Hepatic stellate cell (primary cell): Measurements from ENCODE around the gene GRIA3.

Experiments
- DNase-seq: peaks from one replicate; pipeline ENCODE4 v3.0.0; 2011; ENCODE audit warnings: low spot score

The GRIA3 gene

DNA sequence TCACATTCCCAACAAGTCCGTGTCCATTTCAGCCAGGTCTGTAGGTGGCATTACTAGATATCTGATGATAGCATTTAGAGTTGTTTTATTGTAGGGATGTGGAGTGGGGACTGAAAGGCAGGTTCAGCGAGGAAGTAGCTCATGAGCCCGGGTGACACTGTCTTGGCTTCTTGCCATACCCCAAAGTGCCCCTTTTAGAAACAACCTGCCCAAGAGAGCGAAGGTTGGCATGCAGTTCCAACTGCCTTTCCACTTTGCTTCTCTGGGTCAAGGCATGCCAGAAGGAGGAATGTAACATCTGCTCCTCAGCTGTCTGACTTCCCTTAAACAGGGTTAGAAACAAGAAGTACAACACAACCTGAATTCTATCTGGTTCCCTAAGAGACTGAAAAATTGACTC, 9.0 kb downstream of the GRIA3 start:
- no peak for DNase-seq

DNA sequence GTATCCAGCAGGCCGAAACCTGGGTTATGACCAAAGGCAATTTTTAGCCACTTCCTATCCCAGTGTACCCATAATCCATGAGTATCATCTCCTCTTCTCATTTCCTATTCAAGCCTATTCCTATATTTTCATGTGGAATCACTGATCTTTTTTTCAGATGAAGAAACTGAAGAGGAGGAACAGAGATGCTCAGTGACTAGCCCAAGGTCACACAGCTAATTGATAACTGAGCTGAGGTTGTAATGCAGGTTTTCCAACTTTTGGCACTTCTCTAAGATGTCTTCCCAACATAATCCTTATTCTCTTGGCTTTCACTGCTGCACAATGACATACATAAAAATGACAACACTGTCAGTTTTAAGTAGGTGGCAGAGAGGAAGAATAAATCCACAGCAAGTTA, 15.3 kb downstream of the GRIA3 start:
- no peak for DNase-seq

DNA sequence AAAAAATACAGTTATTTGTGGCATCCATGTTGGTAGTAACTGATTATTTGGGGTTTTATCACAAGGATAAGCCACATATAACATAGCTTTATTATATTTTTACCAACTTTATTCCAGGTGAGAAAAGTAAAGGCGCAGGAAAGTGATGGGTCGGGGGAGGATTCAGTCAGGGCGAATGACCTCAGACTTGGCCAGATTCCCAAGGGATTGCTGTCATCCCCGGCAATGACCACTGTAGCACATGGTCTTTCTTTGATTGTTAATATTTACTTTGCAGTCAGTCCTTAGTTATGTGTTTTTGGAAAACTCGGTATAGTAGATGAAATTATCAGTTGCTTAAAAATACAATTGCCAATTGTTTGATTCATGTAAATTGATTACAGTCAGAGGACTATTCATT, 17.6 kb downstream of the GRIA3 start:
- DNase-seq: no peak

DNA sequence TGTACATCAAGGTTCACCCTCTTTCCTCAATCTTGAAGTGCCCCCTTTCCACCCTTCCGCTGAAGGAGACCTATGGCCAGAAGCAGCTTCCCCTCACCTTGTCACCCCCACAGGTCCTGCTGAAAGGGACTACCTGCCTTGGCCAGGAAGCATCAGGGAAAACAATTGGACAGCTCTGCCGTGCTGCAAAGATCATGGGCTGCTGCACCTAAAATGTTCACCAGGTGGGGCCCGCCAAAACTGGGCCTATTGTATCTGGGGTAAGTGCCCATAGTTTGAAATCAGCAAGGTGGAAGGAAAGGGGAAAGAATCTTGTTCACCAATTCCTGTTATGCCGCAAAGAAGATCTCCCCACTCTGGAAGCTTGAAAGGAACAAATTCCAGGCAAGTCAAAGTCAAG, 18.4 kb downstream of the GRIA3 start:
- DNase-seq: no peak

DNA sequence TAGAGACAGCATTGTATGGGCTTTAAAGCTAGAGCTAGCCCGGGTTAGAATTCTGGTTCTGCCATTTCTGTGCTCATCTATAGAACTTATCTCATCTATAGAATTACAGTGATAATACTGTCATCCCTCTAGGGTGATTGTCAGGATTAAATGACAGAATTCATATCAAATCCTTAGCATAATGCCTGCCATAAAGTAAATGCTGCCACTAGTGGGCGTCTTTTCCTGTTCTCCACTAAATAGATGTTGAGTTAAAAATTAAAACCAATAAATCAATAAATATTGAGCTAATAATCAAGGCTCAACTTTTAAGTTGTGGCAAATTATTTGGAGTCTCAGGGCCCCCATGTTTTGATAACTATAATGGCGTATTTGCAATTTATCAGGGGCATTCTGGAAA, 19.7 kb downstream of the GRIA3 start:
- DNase-seq: no peak

DNA sequence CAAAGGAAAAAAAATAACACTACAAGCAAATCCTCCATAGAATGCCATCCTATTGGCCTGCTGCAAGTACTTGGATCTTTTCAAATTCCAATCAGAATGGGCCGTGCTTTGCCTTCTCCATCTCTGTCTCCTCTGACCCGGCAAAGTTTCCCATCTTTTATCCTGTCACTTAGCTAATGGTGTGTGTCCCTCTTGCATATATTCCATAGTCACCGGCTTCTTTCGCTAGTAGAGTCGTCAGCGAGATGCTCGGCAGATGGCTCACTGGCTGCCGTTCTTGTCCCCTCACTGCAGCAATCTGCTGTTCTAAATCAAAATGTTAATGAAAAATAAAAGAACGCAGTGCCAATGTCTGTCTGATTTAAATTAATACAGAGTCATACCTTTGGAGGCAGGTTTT, 22.1 kb downstream of the GRIA3 start:
- DNase-seq: no peak

DNA sequence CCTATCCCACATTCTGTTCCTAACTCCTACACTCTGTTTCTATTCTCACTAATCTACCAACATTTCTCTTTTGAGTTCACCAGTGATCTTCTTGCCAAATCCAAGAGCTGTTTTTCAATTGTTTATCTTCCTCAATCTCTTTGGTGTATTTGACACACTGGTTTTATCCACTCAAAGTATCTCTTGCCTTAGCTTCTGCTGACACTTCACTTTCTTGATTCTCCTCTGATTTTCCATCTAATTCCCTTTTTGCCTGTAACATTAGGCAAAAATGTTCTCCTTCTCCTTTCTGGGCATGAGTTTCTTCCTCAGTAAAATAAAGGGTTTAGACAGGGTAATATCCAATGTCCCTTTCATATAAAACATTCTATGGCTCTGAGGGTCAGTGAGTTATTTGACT, 26.2 kb downstream of the GRIA3 start:
- no peak for DNase-seq

DNA sequence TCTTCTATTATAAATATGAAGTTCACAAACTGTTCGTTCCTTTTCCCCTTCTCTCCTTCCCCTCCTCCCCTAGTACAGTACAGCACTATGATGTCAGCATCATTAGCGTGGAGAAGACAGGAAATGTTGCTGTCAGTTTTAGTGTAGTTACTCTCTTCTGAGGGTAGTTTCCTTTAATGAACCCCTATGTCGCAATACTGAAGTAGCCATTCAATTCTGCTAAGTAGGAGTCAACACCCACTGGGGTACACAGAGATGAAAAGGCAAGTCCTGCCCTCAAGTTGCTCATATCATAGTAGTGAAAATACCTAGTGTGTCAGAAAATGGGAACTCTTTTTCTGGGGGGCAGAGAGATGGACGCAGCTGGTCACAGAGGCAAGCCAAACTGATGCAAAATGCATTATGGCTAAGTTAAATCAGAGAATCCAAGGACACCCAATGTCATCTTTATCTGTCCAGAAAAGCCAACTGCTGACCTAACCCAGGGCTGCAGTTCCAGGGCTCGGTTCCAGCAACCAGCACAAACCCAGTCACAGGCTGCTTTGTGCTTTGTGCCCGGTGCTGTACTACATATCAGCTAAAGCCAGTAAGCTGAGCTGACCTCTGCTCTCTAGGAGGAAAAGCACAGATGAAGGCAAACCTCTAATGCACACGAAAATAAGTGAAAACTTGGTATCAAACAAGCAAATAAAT, 31.5 kb downstream of the GRIA3 start:
- DNase-seq: no peak

DNA sequence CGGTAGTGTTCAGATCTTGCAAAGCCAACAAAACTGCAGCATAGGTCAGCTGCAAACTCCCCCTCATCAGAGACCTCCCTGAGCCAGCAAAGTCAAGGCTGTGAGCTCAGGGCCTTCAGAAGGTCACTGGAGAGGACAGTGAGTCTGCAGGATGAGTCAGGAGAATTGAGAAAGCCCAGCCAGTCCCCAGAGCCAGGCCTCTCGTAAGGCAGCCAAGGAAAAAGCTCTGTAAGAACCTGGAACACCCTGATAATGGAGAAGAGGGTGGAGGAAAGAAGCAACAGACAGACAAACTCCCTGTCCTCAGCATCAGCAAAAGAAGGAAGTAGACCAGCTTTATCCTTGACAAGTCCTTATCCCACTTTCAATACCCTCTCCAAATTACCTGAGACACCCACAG, 33.0 kb downstream of the GRIA3 start:
- no peak for DNase-seq

DNA sequence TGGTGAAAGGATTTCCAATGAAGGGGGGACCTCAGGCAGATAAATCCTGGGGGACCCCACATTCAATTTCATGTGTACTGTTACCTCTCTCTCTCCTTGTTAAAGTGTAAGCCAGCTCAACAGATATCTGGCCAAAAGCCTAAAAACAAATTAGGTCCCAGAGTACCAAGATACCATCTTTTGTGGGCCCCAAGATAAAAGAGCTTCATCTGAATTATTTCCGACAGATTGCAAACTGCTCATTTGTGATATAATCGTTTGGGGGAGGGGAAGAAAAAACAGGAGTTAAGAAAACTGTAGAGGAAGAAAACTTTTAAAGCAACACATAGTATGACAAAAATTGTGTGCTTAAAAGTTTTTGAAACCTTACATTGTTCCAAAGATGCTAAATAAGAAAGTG, 33.6 kb downstream of the GRIA3 start:
- DNase-seq: no peak

DNA sequence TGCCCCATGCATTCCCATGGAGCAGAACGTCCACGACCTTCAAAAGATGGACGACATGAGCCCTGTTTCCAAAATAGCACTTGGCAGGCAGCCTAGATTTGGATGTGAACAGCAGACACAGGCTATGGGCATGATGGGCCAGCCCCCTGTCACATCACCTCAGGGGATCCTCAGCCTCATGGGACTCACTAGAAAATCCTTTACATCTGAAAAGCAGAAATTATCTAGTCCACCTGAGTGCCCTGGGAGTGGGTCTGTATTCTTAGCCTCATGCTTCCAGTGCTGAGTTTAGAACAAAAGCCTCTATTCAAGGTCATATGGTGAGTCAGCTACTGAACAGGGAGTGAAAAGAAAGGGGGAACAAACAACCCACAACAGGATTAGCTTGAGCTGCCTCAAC, 35.8 kb downstream of the GRIA3 start:
- no peak for DNase-seq

DNA sequence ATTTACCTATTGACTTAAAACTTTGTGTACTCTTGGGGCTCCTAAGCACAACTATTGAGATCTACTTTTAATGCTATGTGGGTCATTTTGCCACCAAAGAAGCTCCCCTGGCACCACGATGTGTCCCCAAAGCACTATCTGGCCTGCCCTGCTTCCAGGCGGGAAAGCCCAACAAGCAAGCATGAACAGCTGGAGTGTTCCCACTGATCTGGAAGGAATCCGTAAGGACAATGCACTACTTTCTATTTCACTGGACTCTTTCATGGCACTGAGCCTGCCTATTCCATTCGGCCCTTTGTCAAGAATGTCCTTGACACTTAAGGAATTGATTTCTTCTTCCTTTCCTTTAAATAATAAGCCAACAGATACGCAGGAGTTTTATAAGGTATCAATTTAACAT, 38.8 kb downstream of the GRIA3 start:
- DNase-seq: no peak

DNA sequence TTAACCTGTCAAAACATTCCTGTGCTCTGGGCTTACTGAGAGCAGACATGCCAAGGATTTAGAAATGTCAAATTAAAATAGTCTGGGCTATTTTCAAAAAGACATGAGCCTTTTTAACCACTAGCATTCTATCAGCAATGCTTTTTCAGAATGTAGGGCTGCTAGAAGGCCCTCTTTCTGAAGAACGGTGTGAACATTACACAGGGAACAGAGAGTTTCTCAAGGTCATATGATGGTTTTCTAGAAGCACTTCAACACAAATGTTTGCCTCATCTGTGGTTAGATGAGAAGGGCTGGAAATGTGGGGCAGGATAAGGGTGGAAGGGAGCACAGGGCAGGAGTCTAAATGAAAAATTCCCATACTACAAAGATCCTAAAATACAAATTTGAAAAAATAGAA, 39.3 kb downstream of the GRIA3 start:
- DNase-seq: no peak

DNA sequence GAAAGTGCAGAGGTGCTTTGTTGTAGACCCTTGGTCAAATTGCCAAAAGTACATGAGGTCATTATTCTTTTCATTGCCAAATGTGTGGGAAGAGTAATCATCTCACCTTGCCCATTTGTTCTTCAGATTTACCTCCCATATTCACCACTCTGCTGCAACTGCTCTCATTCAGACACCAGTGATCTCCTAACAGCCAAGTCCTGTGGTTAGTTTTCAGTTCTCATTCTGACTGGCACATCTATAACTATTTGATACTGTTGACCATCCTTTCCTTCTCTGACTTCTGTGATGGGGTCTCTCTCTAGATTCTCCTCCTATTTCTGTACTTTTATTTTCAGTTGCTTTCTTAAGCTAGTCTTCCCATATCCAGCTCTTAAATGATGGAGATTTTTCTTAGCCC, 39.8 kb downstream of the GRIA3 start:
- DNase-seq: no peak

DNA sequence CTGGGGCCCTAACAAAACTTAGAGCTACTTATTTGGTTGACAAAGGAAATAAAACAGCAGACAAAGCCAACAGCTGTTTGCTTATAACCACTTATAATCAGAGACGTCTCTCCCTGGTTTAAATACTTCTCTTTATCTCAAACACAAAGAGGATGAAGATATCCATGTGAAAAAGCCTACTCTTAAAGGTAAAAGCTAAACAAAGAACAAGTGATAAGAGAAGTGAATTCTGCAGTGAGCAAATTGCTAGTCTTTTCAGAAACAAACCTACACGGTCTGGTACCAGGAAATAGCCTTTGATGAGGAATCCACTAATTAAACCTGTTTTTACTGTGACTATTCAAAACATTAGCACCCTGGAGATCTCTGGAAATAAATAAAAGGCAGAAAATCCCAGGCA, 46.7 kb downstream of the GRIA3 start:
- DNase-seq: no peak

DNA sequence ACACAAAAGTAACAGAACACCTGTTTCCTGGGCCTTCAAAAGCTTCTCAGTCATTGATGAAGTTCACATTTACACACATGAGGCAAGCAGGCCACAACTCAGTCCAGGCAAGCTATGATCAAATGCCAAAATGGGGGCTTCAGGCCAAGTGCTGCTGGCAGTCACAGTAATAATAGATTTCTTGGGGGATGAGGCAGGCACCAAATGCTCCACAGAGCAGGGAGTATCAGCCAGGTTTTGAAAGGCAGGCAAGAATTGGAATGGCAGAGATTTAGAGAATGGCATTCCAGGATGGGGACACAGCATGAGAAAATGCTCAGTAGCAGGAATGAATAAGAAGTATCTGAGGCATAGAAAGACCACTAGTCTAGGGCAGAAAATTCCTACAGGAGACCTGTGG, 52.8 kb downstream of the GRIA3 start:
- no peak for DNase-seq

DNA sequence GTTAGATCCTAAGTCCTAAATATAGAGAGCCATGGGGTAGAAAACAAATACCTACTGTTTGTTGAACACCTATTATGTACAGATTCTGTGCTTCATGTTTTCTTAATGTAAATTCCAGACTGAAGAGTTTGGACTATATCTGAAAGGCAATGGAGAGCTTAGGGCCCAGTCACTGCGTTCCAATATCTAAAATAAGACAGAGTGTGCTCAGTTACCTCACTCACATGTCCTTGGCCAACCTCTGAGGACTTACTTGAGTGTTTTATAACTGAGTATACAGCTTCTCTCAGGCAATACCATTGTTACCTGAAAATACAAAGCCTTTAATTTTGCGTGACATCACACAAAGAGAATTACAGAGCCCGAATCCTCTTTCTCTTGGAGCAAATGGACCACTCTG, 53.2 kb downstream of the GRIA3 start:
- no peak for DNase-seq

DNA sequence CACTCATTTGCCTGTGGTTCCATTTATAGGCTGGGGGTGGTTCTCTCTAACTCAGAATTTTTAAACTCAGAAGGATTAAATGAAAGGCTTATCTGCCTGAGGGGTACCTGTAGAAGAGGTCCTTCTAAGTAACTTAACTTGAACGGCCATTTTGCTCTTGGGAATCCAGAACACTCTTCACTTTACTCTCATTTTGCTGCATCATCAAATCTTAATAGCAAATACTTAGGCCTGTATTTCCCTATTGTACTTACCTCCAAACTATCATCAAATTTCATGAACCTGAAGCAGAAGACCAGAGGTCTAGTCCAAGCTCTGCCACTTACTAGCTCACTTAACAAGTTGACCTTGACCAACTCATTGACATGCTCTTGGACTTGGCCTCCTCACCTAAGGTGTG, 70.4 kb downstream of the GRIA3 start:
- no peak for DNase-seq

DNA sequence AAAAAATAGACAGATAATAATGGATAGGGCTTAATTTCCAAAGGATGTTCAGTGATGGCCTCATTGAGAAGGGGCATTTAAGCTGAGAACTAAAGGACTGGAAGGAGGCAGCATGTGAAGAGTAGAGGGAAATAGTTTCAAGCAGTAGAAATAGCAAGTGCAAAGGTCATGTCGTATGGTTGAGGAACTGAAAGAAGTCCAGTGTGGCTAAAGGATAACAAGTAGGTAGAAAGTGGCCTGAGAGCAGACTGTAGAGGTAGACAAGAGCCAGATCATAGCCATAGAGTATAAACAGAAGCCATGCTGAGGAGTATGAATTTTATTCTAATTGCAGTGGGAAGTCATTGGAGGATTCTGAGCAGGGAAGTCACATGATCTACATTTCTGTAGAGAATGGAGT, 72.3 kb downstream of the GRIA3 start:
- DNase-seq: no peak

DNA sequence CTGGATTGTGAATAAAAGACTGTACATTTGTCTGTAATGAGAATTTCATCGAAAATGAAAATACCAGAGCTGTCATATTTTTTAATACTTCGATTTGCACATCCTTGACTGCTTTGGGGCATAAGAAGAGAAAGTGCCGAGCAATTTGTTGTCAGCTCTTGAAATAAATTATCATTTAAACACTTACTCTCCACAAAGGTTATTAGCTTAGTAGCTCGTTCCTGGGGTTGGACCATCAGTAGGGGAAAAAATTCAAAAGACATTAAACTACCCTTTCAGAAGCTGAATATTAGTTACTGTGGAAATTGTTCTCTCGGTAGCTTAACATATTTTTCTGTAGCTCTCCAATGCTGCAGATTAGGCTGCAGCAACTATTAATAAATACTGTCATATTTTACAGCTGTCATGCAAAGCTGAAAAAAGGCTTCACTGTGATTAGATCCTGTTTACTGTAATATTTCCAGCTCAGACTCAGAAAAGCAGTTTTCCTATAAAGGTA, 76.9 kb downstream of the GRIA3 start:
- DNase-seq: no peak

DNA sequence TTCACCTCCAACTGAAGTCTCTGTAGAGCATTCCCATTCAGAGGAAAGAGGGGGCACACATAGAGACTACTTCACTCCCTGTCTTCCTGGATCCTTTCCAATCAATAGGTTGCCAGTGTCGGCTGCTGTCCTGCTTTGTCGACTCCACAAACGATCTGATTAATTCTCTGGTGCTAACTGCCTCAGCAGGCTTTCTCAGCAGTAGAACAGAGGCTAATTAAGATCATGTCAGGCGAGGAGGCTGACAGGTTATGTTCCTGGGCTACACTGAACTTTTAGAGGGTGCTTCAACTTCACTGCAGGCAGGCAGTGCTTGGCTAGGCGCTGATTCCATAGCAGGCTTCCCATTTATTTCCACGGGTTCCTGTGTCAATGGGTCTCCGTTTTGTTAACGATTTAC, 79.2 kb downstream of the GRIA3 start:
- DNase-seq: no peak

DNA sequence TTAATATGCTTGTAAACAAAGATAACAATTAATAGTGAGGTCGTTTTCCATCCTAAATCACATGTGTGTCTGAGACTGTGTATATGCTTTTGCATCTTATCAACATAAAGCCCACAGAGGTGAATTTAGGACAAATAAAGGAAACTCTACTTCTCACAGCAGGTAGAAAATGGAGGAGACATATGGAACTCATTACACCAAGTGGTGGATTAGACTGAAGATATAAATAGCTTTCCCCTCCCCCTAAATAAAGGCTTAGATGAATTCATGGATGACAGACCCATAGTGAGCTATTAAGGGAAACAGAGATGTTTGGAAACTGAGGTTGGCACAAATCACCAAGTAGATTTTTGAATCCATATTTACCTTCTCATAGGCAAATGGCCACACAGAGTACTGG, 79.7 kb downstream of the GRIA3 start:
- no peak for DNase-seq

DNA sequence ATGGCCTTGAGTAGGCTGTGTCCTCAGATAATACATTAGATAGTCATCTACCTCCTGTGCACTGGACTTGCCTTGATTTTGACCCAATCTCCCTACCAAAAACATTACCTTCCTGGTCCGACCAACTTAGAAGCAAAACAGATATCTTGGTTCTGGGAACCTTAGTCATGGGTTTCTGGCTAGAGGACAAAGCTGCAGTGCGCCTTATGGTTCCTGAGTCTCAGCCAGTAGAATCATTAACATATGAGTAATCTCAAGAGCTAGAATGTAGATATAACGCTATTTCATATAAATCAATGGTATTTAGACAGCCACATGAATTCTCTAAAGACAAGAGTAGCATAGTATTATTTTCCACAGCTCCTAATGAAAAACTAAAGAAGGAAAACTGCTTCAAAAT, 83.1 kb downstream of the GRIA3 start:
- no peak for DNase-seq

DNA sequence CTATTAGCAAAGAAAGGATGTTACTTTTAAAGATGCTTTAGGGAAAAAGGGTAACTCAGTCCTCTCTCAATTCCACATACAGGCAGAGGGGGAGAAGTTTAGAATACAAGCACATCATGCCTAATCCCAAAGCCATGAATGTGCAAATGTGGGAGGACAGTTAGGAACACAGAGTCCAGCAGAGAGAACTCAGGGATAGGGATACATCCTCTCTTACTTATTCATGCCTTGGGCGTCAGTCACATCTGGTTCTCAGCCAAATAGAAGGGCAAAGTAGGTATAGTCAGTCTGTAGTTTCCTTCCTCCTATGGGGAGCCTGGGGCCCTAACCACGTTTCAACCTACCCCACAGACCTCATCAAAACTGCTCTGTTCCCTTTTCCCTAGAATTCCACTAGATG, 87.8 kb downstream of the GRIA3 start:
- DNase-seq: no peak

DNA sequence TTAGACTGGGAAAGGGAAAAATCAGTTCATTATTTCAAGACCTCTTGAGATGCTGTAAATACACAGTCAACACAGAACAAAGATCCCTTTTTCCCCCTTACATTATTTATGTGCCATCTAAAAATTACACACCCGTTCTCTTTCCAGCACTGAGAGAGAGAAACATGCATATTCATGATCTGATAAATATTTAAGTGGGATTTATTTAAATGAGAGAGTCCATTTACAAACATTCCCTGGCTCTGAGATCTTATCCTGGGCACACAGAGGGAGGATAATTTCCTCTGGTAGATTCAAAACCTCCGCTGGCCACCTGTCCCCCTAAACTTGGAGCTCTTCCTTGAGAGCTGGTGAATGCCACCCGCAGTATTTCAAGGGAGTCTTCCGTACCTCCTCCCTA, 88.6 kb downstream of the GRIA3 start:
- no peak for DNase-seq
